Fibroblast of skin of left quadriceps (primary cell): ENCODE results near the gene NTRK1.

Experiments
- DNase-seq, 2 experiments: peaks; one replicate each; pipeline ENCODE4 v3.0.0-alpha.2; 2013; ENCODE audit warnings: low read depth in 2 of 2

The NTRK1 gene

DNA sequence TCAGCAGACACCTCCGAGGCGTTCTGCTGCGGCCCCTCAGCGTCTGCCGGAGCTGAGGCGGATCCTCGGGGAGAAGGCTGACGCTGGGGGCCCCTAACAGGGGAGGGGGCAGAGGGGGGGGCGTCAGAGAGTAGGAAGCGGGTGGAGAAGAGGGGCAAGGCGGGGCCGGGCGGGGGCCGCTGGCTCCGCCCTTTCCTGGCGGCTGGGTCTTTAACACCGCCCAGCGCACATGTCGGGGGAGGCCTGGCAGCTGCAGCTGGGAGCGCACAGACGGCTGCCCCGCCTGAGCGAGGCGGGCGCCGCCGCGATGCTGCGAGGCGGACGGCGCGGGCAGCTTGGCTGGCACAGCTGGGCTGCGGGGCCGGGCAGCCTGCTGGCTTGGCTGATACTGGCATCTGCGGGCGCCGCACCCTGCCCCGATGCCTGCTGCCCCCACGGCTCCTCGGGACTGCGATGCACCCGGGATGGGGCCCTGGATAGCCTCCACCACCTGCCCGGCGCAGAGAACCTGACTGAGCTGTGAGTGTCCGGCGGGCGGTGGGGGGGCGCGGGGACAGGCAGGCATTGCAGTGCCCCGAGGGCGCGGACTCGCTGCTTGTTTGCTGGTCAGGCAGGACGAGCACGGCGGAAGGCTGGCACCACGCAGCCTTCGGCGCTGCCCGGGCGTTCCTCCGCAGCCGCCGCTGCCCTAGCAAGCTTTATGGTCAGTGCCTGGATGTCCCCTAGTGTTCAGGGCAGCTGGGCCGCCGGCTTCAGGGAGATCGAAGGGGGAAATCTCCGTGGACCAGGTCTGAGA, at the start of gene NTRK1:
NTRK1 (plus strand) TSS at position 238 of the 796 bp plus-strand sequence; CDS start at position 308, 70 bp downstream.
- DNase-seq: no peak

GRCh38 chr1:156811168-156811567, 49.5 kb upstream of the NTRK1 start:
- DNase-seq: no peak

- no peak for DNase-seq
These were observed 48.2 kb upstream of the NTRK1 start for GRCh38 chr1:156812293-156812990.

GRCh38 chr1:156813298-156813697, 47.4 kb upstream of the NTRK1 start:
- DNase-seq: no peak

DNA sequence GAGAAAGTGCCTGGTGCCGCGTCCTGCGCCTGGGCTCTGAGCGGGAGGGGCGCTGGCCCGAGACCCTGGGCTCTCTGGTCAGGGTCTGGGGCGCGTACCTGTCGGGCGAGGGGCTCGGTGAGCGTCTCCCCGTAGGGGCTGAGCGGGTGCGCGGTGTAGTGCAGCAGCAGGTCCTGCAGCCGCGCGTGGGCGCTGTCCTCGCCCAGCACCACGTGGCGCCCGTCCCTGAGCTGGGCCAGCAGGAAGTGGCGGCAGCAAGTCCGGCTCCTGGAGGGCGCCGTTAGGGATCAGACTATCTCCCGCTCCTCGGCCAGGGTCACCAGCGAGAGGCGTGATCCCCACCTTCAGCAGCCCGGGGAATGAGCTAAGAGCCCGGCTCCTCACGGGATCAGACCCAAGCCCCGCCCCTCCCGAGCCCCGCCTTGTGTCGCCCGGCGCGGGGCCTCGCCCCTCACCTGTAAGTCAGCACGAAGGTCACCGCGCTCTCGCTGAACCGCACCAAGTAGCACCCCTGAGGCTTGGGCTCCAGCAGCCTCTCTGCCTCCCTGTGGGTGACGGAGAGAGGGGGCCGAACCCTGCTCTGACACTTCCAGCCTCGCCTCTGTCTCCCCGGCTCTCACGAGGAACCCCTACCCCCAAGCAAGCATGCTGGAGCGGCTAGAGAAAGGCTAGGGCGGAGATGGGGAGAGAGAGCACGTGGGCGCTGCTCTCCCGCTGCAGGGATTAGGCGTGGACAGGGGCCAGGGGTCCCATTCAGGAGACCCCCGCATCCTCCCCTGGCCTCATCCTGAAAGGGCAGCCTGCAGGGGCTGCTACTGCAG, 46.7 kb upstream of the NTRK1 start:
- DNase-seq: no peak

DNA sequence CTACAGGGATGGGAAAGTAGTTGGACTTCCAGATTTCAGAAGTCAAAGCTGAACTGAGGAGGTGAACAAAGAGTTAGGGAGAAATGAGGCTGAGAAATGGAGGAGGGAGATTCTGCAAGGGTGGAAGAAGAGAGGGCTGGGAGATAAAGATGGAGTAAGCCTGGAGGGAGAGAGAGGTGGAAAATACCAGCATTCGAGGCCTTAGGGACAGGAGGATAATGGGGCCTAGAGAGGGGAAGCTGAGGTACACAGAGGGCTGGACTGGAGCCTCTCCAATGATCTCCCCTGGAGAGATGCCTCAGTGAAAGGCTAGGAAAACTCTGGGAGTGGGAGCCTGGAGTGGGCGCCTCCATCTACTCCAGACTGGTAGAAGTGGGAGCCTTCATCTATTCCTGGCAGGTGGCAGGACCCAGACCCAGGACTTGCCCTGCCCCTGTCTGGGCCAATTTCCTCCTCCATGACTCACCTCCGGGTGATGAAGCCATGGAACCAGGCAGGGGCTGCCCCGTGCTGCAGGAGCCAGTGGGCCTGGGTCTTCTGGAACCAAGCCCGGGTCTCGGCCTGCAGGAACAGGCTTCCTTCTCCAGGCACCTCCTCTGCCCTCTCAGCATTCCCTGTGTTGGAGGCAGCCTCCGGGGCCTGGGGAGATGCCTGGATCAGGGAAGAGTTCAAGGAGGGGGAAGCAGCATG, 45.9 kb upstream of the NTRK1 start:
- DNase-seq: no peak

DNA sequence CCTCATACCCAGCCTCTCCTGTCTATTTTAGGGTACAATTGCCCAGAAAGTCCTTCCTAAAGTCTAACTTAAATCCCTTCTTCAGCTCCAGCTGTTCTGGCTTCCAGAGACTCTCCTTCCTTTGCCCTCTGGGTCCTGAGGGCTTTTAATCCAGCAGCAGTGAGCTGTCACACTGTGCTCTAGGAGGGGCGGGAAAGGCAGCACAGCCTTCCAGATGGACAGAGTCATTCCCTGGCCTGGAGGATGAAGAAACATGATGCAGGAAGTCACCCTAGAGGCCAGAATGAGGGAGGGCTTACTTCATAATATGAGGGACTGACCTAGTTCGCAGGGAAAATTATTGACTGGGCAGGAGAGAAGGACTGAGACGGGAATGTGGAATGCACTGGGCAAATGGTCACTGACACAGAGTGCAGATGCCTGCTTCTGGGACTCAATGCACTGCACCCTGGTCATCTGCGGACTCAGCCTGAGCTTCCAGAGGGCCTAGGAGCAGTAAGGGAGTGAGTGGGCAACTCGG, 45.3 kb upstream of the NTRK1 start:
- DNase-seq: no peak

DNA sequence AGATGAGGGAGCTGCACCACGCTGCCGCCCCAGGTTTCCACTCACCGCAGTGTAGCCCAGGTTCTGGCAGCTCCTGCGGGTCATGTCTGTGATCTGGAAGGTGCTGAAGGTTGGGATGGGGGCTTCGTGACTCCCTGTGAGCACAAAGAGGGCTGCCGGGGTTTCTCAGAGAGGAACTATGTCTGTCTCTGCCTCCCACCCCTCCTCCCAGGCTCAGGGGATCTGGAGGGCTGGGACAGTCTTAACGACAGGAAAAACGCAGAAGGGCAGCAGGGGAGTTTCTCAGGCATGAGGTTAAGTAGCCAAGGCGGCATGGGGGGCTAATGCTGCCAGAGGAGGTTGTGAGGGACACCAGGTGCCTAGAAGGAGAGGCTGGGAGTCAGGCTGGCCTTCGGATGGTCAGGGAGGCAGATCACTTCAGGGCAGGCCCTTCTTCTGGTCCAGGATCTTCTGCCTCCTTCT, 44.7 kb upstream of the NTRK1 start:
- DNase-seq: no peak

GRCh38 chr1:156816561-156817328, 43.9 kb upstream of the NTRK1 start, which contains the start of gene SH2D2A:
TSS of gene SH2D2A (minus strand) at chr1:156816848. CDS start at chr1:156816708, 140 bp downstream.
- DNase-seq: no peak

GRCh38 chr1:156821801-156822200, 38.9 kb upstream of the NTRK1 start:
- DNase-seq: no peak

- DNase-seq: no peak
These were observed 38.0 kb upstream of the NTRK1 start for GRCh38 chr1:156822680-156823079.

GRCh38 chr1:156823210-156823790, 37.4 kb upstream of the NTRK1 start:
- no peak for DNase-seq

DNA sequence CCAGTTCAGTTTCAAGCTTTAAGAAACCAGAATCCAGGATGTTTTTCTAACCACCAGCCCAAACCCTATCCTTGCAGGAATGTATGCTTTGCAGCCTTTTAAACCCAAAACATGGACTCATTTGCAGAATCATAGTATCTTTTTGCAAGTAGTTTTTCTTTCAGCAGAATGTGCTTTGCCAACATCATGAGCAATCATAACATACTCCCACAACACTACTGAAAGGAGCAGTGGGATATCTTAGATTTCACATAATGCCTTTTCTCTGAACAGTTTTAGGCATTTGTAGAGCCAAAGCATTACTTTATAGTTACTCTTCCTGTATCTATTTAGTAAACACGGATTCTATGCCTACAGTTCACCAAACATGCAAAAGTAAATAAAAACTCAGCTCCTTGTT, 34.0 kb upstream of the NTRK1 start:
- no peak for DNase-seq

- DNase-seq: no peak
These were observed 32.1 kb upstream of the NTRK1 start for GRCh38 chr1:156828400-156829124.

DNA sequence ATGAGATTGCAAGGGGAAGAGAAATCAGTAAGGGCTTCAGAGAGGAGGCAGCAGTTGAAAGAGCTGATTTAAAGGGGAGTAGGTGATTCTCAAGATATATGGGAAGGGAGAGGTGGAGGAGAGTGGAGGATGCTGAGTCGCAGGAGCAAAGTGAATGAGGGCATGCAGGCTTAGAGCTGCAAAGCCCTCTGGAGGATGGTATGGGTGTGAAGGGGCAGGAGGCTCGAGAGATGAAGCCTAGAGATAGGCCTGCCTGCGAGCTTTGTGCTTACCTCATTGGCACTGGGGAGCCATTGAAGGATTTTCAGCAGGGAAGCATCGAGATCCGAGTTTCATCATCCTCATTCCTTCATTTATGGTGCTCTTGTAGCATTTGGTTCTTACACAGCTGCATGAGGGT, 28.2 kb upstream of the NTRK1 start:
- no peak for DNase-seq

DNA sequence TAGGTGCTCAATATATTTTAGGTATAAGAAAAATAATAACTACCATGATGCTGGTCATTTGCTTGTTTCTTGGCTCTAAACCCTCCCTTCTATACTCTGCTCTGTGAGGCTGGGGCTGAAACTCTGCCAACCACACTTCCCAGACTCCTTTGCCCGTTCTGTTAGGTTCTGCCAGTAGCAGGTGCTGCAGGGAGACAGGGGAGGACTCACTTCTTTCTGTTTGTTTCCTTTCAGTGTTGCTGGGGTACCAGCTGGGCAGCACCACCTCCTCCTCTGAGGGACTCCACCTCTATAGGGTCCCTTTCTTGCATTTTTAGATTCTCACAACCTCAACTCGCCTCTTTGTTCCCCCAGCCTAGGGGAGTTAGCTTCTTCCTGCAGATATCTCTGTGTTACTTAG, 27.1 kb upstream of the NTRK1 start:
- no peak for DNase-seq

DNA sequence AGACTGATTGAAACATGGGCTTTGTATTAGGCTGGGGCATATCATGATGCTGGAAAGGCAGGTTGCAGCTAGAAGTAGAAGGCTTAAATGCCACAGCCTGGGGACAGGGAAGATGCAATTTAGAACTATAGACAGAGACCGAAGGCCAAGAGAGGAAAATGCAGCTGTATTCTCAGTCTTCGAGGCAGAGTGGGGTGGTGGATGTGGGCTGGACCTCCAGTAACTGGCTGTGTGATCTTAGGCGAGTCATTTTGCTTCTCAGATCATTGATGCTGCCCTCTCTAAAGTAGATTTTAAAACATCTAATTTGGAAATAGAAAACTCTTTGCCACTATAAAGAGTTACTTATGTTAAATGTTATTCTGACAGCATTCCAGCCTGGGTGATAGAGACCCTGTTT, 26.3 kb upstream of the NTRK1 start:
- no peak for DNase-seq

GRCh38 chr1:156836041-156836654, 24.5 kb upstream of the NTRK1 start:
- no peak for DNase-seq

GRCh38 chr1:156836892-156837291, 23.8 kb upstream of the NTRK1 start:
- DNase-seq: no peak
